ENCODE measurements around the gene SLC38A4. TPM values are rescaled to one million over a fixed set of nuclear protein-coding genes. Genes with fewer than 3 reads are reported as not detected.

The SLC38A4 gene
- total RNA-seq, 1 donor from 2014 or later = 1.9 TPM

DNA sequence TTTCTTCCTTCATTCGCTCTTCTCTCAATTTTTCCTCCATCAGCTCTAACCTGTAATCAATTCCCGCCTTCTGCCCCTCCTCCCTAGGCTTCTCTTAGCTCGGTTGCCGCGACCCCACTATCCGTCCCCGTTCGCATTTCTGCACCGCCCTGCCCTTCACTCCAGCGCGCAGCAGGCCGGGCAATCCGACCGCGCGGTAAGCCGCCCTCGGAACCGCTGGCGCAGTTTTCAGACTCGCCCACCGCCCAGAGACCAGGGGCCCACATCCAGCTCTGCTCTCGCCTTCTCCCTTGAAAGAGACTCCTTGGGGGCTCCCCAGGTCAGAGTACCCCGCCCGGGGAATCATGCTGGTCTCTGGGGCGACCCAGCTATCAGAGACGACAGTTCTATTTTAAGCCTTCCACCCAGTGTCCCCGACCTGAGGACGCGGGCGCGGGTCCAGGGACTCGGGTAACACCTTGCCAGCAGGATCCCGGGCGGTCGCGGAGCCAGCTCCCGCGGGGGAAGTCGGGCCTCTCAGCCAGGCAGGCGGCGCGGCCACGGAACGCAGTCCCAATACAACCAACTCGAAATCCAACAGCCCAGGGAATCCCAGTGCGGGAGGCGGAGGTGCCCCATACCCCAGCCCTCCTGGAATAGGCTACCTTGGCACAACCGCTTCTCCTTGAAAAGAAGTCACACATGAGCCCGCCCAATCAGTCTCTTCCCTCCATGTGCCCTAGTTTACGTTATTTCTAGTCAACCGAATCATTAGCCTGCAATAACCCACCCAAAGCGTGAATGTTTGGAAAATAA, 5.7 kb upstream of the SLC38A4 start:
- Histone ChIP-seq H3K36me3 (no peaks in the 10 kb centered on the region), H3K9me3 (no peaks in the 10 kb centered on the region), H3K4me3 (peak overlapping the region; percentile 34), H3K4me1 (peaks cover 5% of the 10 kb centered on the region), H3K27ac (no peak overlapping the region), H3K27me3 (peaks cover 55% of the 10 kb centered on the region)
- ATAC-seq = peak; percentile 43
- TF ChIP-seq, protein P1, sequence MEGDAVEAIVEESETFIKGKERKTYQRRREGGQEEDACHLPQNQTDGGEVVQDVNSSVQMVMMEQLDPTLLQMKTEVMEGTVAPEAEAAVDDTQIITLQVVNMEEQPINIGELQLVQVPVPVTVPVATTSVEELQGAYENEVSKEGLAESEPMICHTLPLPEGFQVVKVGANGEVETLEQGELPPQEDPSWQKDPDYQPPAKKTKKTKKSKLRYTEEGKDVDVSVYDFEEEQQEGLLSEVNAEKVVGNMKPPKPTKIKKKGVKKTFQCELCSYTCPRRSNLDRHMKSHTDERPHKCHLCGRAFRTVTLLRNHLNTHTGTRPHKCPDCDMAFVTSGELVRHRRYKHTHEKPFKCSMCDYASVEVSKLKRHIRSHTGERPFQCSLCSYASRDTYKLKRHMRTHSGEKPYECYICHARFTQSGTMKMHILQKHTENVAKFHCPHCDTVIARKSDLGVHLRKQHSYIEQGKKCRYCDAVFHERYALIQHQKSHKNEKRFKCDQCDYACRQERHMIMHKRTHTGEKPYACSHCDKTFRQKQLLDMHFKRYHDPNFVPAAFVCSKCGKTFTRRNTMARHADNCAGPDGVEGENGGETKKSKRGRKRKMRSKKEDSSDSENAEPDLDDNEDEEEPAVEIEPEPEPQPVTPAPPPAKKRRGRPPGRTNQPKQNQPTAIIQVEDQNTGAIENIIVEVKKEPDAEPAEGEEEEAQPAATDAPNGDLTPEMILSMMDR (IDR thresholded peaks at IDR 0.05) = no peak
- intact Hi-C loops (cut with DNase I) = no loop called here
- DNase-seq = peak; percentile 65

- intact Hi-C loops (cut with DNase I) = no loop called here
- Histone ChIP-seq H3K9me3 (no peaks in the 10 kb centered on the region), H3K36me3 (no peaks in the 10 kb centered on the region), H3K4me3 (peak overlapping the region; percentile 34), H3K4me1 (peaks cover 5% of the 10 kb centered on the region), H3K27me3 (peaks cover 61% of the 10 kb centered on the region), H3K27ac (no peak overlapping the region)
- DNase-seq (no peak), ATAC-seq (peak; percentile 46)
- TF ChIP-seq, protein P1 (IDR thresholded peaks at IDR 0.05) = no peak
Measured at GRCh38 chr12:46830731-46831334, 5.0 kb upstream of the SLC38A4 start.

- Histone ChIP-seq H3K27me3 (peaks cover 33% of the 10 kb centered on the region), H3K9me3 (no peaks in the 10 kb centered on the region), H3K36me3 (no peaks in the 10 kb centered on the region), H3K4me3 (no peak overlapping the region), H3K27ac (no peak overlapping the region), H3K4me1 (no peaks in the 10 kb centered on the region)
- TF ChIP-seq, protein P1 (IDR thresholded peaks at IDR 0.05) = no peak
- DNase-seq = no peak
- intact Hi-C loops (cut with DNase I) = no loop called here
- no peak for ATAC-seq
Measured at GRCh38 chr12:46824709-46825108, 1.1 kb downstream of the SLC38A4 start.

GRCh38 chr12:46818642-46819041, 7.2 kb downstream of the SLC38A4 start:
- Histone ChIP-seq H3K9me3 (no peaks in the 10 kb centered on the region), H3K27me3 (no peaks in the 10 kb centered on the region), H3K27ac (no peak overlapping the region), H3K4me3 (no peak overlapping the region), H3K4me1 (no peaks in the 10 kb centered on the region), H3K36me3 (no peaks in the 10 kb centered on the region)
- intact Hi-C loops (cut with DNase I) = no loop called here
- ATAC-seq (no peak), DNase-seq (no peak)
- TF ChIP-seq, protein P1 (IDR thresholded peaks at IDR 0.05) = no peak

DNA sequence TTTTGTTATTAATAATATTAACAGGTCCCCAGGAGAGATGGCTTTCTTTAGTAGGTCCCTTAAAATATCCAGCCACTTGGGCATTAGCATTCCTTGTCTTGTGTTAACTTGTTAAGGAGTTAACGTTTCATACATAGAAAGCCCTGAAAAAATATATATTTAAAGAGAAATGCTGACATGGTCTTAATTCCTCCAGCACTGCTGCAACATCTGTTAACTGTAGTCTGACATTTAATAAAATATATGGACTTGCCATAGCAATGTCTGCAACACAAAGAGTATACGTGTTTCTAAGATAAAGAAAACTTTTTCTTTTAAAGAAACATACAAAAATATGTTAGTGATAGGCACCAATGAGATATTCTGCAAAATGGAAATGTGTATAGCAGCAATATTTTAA, 10.0 kb downstream of the SLC38A4 start:
- no peak for ATAC-seq
- TF ChIP-seq, protein P1 (IDR thresholded peaks at IDR 0.05) = no peak
- no peak for DNase-seq
- H3K36me3 ChIP-seq = no peaks in the 10 kb centered on the region
- H3K27ac ChIP-seq = no peak overlapping the region
- H3K9me3 ChIP-seq = no peaks in the 10 kb centered on the region
- no peaks in the 10 kb centered on the region for H3K27me3 ChIP-seq
- intact Hi-C loops (cut with DNase I) = no loop called here
- H3K4me1 ChIP-seq = no peaks in the 10 kb centered on the region
- H3K4me3 ChIP-seq = no peak overlapping the region

Measured in upper lobe of right lung (tissue), 1 donor.